Putamen (tissue), 1 donor: ENCODE data around the gene S100A9.
"Not testable (repeated sequence)": the region's sequence is repeated elsewhere in the genome, so short reads cannot be mapped to it uniquely, and the experiment has no call there.

Experiments used
- DNase-seq: peaks from one replicate; pipeline ENCODE4 v3.0.0-alpha.2; 2016; ENCODE audit warnings: low spot score

Gene S100A9

DNA sequence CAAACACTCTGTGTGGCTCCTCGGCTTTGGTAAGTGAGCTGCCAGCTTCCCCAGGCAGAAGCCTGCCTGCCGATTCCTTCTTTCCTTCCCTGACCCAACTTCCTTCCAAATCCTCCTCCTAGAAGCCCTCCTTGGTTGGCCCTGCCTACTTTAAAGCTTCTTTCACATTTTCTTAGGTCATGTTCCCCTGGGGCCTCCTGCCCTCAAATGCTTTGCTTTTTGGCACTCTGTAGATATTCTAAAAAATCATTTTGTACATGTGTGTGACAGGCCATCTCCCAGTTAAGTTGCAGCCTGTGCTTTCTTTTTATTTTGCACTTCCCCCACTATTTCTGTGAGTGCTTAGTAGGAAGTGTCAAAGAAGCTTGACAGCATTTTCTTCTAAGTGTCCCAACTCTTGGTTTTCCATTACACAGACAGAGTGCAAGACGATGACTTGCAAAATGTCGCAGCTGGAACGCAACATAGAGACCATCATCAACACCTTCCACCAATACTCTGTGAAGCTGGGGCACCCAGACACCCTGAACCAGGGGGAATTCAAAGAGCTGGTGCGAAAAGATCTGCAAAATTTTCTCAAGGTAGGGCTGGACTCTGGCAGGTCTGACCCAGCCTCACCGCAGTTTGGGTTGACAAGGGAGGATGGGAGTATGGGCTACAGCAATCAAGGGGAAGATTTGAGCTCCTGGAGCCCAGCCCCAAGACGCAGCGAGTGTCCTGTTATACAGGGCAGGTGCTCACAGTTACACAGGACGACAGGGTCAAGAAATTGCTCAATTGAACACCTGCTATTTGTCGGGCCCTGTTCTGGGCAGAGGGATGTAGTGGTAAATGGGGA lies at the start of gene S100A9:
TSS of gene S100A9 (plus strand) at position 2 of the 838 bp plus-strand sequence. CDS start at position 432, 430 bp downstream.
- no peak for DNase-seq

GRCh38 chr1:153308540-153308939 lies 49.1 kb upstream of the S100A9 start:
- DNase-seq, result no peak

DNA sequence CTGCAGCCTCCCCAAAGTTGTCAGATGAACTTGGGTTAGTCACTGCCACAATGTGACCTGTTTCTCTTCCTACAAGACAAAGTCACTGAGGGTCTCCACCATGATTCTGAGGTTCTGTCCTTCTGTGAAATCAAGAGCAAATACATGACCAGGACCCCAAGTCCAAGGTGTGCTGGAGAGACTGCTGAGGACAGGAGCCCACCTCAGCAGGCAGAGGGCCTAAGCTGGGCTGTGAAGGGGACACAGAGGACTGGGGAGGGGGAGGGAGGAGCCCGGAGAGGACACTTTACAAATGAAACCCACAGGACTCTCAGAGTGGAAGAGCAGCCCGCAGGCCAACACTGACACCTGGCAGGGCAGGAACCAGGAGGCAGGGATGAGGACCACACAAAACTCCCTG lies 48.2 kb upstream of the S100A9 start:
- DNase-seq, result no peak

- DNase-seq, result no peak
Observed at GRCh38 chr1:153310526-153310925, 47.1 kb upstream of the S100A9 start.

DNA sequence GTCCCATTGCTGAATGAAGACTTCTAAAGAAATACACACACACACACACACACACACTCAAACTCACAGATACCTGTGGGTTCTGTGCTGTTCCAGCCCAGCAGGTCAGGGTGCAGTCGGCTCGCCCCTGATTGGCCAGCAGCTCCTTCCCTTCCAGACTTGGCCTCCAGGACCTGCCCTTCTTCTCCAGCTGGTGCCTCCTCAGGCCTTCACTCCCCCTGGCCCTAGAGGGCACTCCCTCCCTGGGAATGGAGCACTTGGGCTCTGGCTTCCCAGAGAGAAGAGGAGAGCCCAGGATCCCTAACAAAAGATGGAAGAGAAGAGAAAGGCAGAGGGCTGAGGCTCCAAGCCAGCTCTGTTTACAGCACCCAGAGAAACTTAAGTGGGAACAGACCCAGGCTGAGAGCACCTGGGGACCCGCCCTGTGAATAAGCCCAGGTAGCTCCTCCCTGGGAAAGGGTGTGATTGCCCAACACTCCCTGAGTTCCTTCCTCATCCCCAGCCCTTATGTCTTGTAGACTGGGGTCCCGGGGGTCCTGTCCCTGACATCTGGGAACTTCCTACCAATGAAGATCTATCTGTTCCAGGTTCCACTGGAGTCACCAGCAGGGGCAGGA lies 45.0 kb upstream of the S100A9 start, which contains the start of gene PGLYRP3:
TSS of gene PGLYRP3 (minus strand) at position 383 of the 617 bp plus-strand sequence. CDS start 2,287 bp downstream, outside the sequence.
- DNase-seq, result no peak

DNA sequence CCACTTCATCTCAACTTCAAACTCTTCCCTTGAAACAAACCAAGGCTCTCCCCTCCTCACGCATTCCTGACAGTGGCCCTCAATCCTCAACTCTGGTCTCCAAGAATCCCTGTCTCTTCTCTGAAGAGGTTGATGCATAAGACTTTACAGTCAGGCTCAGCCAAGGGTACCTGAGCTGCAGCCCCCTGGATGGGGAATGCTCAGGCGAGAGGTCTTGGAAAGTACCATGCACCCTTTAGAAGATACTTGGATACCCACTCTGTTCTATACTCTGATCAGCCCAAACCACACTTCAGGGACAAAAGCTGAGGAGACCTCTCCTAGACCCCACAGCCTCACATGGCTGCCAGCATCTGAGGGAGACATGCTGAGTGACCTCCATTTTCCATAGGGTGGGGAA lies 44.4 kb upstream of the S100A9 start:
- no peak for DNase-seq

DNA sequence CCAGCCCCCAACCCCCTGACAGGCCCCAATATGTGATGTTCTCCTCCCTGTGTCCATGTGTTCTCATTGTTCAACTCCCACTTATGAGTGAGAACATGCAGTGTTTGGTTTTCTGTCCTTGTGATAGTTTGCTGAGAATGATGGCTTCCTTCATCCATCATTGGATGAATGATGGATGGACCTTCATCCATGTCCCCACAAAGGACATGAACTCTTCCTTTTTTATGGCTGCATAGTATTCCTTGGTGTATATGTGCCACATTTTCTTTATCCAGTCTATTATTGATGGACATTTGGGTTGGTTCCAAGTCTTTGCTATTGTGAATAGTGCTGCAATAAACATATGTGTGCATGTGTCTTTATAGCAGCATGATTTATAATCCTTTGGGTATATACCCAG lies 43.3 kb upstream of the S100A9 start:
- not testable (repeated sequence) for DNase-seq

DNA sequence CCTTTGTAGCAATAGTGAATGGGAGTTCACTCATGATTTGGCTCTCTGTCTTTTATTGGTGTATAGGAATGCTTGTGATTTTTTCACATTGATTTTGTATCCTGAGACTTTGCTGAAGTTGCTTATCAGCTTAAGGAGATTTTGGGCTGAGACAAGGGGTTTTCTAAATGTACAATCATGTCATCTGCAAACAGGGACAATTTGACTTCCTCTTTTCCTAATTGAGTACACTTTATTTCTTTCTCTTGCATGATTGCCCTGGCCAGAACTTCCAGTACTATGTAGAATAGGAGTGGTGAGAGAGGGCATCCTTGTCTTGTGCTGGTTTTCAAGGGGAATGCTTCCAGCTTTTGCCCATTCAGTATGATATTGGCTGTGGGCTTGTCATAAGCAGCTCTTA lies 41.6 kb upstream of the S100A9 start:
- DNase-seq, result not testable (repeated sequence)

- DNase-seq, result not testable (repeated sequence)
Observed at GRCh38 chr1:153318145-153318544, 39.5 kb upstream of the S100A9 start.

GRCh38 chr1:153322568-153322967 lies 35.1 kb upstream of the S100A9 start:
- no peak for DNase-seq

DNA sequence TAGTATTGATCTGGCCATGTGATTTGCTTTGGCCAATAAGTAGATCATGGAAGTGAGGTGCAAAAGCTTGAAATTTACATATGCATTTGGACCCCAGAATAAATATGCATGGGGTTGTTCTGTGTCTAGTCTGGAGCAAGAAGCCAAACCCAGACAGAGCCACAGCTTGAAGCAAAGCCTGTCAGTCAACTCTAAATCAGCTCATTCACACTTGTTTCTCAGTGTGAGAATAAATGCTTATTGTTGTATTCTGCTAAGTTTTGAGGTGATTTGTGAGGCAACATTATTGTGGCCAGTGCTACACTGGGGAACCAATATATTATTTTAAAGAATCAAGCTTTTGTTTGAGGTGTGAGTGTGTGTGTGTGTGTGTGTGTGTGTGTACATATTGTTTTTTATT lies 32.7 kb upstream of the S100A9 start:
- DNase-seq, result peak; percentile 13

DNA sequence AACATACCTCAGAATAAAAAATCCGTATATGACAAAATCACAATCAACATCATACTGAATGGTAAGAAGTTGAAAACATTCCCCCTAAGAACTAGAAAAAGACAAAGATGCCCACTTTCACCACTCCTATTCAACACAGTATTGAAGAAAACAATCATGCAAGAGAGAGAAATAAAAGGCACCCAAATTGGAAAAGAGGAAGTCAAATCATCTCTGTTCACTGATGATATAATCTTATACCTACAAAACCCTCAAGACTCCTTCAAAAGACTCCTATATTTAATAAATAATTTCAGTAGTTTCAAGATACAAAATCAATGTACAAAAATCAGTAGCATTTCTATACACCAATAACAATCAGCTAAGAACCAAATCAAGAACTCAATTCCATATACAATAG lies 23.8 kb upstream of the S100A9 start:
- DNase-seq, result no peak

GRCh38 chr1:153336650-153337049 lies 21.0 kb upstream of the S100A9 start:
- no peak for DNase-seq

- no peak for DNase-seq
Observed at GRCh38 chr1:153337980-153338853, 19.4 kb upstream of the S100A9 start.

DNA sequence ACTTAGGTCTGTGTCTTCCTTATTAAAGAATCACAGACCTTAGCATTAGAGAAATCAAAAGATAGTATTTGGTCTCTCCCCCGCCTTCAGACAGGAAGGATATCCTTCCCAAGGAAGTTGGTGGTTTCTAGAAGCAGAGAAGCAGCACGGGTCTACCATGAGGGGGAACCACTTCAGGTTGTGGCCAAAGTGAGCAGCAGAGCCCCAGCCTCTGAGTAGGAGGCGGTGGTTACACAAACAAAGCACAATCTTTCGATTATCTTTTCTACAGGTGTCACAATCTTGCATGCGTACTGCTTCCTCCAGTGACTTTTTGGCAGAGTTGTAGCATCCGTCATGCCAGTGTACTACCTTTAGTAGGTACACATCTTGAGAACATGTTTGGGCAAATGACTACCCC lies 17.9 kb upstream of the S100A9 start:
- no peak for DNase-seq

- DNase-seq, result no peak
Observed at GRCh38 chr1:153340356-153340755, 17.3 kb upstream of the S100A9 start.

DNA sequence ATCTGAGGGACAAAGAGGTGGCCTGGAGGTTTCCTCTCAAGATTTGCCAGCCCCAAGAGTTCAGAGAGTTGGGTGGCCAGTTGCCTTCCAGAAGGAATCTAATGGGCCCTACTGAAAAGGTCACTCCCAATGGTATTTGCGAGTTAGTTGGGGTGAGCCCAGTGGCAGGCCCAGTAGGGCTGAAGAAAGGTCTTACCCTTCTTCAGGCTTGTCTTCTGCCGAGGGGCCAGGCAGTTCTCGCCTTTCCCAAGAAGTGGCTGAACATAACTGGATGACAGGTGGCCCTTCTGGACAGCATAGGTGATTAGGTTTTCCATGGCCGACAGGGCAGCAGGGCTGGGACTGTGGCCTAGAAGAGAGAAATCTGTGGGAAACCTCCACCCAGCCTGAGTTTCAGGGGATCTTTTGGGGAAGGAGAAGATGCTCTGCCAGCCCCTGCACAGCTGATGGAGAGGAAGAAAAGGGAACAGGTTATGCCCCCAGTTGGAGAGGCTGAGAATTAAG lies 16.2 kb upstream of the S100A9 start:
- no peak for DNase-seq

GRCh38 chr1:153342178-153342577 lies 15.5 kb upstream of the S100A9 start:
- DNase-seq, result no peak

- no peak for DNase-seq
Observed at GRCh38 chr1:153343040-153343681, 14.5 kb upstream of the S100A9 start.

DNA sequence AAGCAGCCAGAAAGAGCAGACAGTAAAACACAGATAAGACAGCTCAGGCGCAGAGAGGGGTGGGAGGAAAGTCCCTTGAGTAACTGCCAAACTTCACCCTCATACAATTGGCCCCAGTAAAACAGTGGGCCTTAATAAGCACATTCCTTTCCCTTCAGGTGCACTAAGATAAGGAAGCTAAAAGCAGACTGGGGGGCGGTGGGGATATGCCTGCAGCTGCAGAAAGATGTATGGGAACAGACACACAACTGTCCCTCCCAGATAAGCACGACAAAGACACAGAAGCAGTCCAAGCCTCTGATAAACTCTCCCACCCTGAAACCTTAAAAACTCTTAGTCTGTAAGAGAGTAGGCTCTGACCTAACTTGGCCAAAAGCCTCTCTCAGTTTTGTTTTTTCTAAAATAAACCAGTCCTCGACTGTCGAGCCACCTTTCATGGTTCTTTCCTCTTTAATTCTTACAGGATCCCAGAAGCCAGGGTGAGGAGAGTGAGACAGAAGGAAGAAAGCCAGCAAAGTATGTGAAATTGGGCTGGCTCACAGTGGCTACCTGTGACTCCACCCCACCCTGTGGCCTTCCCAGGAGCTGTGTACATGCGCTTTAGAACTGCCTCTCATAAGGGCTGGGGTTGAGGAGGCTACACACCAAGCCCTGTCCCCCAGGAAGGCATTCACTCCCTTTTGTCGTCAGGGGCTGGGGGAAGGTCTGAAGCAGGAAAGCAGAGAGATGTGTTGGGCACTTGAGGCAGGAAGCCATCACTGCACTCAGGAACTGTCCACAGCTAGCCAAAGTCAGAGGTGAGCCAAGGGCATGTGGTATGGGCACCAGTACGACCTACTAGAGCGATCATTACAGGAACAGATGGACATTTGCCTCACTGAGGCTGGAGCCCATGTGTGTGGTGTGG lies 13.6 kb upstream of the S100A9 start:
- no peak for DNase-seq

DNA sequence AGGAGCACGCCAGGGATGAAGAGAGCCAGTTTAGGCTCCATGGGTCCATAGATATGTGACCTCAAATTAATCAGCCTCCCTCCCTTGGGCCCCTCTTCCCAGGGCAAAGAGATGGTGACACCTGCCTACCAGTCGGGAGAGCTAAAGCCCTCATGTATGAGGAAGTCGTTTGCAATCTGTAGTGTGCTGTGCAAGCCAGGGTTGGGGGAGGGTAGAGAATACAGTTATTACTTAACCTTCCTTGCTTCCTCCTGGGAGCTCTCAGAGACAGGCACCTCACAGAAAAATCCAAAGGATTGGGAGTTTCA lies 13.0 kb upstream of the S100A9 start:
- no peak for DNase-seq
